Esophagus squamous epithelium (tissue), 4 donors: Measurements from ENCODE around the gene KANSL1.

Experiments
- POLR2A ChIP-seq, 4 donors: fragments of 450-650 bp; IDR thresholded peaks; one replicate each; pipeline ENCODE4 v1.6.1; 2017; ENCODE audit warnings: antibody characterized with exemption in 4 of 4, mild to moderate bottlenecking in 4 of 4, moderate library complexity in 3 of 4
- TF ChIP-seq, protein P1 (sequence below), 6 experiments: fragments of 450-650 bp in 4 of 6; fragments of 200-600 bp in 2 of 6; sonication (generic) in 2 of 6; IDR thresholded peaks; one replicate each; pipeline ENCODE4 v1.5.1; 2016 to 2019; ENCODE audit warnings: antibody characterized with exemption in 6 of 6, mild to moderate bottlenecking in 4 of 6, moderate library complexity in 4 of 6

DNA sequence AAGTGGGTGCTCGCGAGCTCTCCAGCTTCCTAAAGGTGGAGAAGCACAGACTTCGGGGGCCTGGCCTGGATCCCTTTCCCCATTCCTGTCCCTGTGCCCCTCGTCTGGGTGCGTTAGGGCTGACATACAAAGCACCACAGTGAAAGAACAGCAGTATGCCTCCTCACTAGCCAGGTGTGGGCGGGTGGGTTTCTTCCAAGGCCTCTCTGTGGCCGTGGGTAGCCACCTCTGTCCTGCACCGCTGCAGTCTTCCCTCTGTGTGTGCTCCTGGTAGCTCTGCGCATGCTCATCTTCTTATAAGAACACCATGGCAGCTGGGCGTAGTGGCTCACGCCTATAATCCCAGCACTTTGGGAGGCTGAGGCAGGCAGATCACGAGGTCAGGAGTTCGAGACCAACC lies 196.1 kb downstream of the KANSL1 start:
- TF ChIP-seq, protein P1, sequence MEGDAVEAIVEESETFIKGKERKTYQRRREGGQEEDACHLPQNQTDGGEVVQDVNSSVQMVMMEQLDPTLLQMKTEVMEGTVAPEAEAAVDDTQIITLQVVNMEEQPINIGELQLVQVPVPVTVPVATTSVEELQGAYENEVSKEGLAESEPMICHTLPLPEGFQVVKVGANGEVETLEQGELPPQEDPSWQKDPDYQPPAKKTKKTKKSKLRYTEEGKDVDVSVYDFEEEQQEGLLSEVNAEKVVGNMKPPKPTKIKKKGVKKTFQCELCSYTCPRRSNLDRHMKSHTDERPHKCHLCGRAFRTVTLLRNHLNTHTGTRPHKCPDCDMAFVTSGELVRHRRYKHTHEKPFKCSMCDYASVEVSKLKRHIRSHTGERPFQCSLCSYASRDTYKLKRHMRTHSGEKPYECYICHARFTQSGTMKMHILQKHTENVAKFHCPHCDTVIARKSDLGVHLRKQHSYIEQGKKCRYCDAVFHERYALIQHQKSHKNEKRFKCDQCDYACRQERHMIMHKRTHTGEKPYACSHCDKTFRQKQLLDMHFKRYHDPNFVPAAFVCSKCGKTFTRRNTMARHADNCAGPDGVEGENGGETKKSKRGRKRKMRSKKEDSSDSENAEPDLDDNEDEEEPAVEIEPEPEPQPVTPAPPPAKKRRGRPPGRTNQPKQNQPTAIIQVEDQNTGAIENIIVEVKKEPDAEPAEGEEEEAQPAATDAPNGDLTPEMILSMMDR (IDR thresholded peaks at IDR 0.05), result no peak
- no peak for TF ChIP-seq POLR2A (IDR thresholded peaks at IDR 0.05)
